IMR-90 (cell line): ENCODE measurements around the gene SLC35B2. TPM values are rescaled to one million over a fixed set of nuclear protein-coding genes. Genes with fewer than 3 reads are reported as not detected.

Source experiments
- ATAC-seq: fragments of 200-7000 bp; cut with Tn5 transposase; 2 replicates; pipeline ENCODE4 v1.9.1; 2020; ENCODE audit warnings: low read depth, mild to moderate bottlenecking, moderate library complexity
- BruUV-seq: library from RNA; stranded (reverse); fragments of 400-500 nt; replicated peaks from 2 replicates; lab custom pipeline; 2021; lab: Mats Ljungman, UMichigan
- CTCF ChIA-PET: fragments of 300-600 bp; formaldehyde crosslinking; extraction: SDS; loops from one replicate; lab custom pipeline; 2021; ENCODE audit warnings: antibody characterized with exemption; lab: Yijun Ruan, JAX
- POLR2A ChIA-PET: fragments of 300-600 bp; sonication (Branson Sonifier 250); formaldehyde crosslinking; loops from one replicate; lab custom pipeline; 2022; ENCODE audit warnings: antibody characterized with exemption; ENCODE audit not compliant: unreplicated experiment; lab: Charles Lee
- DNase-seq: peaks from one replicate; pipeline ENCODE4 v3.0.0; 2013
- H2AFZ ChIP-seq: replicated peaks from 2 replicates; pipeline ENCODE3; 2013; ENCODE audit warnings: low read length, mild to moderate bottlenecking; ENCODE audit not compliant: poor library complexity
- H2AK5ac ChIP-seq: 2 replicates; pipeline ENCODE4 v1.6.1; 2013; ENCODE audit warnings: low read depth, low read length, inconsistent platforms
- H2AK9ac ChIP-seq: replicated peaks from 2 replicates; pipeline ENCODE3; 2013; ENCODE audit warnings: mild to moderate bottlenecking, low read depth, low read length, moderate library complexity; ENCODE audit not compliant: poor library complexity
- H2BK120ac ChIP-seq: 2 replicates; pipeline ENCODE4 v1.6.1; 2013; ENCODE audit warnings: low read depth, low read length, inconsistent platforms
- H2BK15ac ChIP-seq: 3 replicates; pipeline ENCODE4 v1.6.1; 2013; ENCODE audit warnings: low read depth, low read length, inconsistent platforms
- H2BK20ac ChIP-seq: 2 replicates; pipeline ENCODE4 v1.6.1; 2013; ENCODE audit warnings: low read depth, mild to moderate bottlenecking, inconsistent platforms, low read length, moderate library complexity
- H2BK5ac ChIP-seq: 2 replicates; pipeline ENCODE4 v1.6.1; 2013; ENCODE audit warnings: mild to moderate bottlenecking, low read depth, low read length, inconsistent platforms; ENCODE audit not compliant: poor library complexity, severe bottlenecking
- H3K14ac ChIP-seq: replicated peaks from 2 replicates; pipeline ENCODE4 v1.6.1; 2013; ENCODE audit warnings: low read depth, low read length, inconsistent platforms
- H3K18ac ChIP-seq: 2 replicates; pipeline ENCODE4 v1.6.1; 2013; ENCODE audit warnings: low read depth, low read length, control low read depth
- H3K23ac ChIP-seq: 2 replicates; pipeline ENCODE4 v1.6.1; 2013; ENCODE audit warnings: low read depth, low read length, inconsistent platforms
- H3K27ac ChIP-seq: 2 replicates; pipeline ENCODE4 v1.5.1; 2013; ENCODE audit warnings: mild to moderate bottlenecking, control low read depth, low read length; ENCODE audit not compliant: insufficient read depth
- H3K27me3 ChIP-seq: 2 replicates; pipeline ENCODE4 v1.6.1; 2013; ENCODE audit warnings: low read length; ENCODE audit not compliant: control insufficient read depth, insufficient read depth
- H3K36me3 ChIP-seq: 2 replicates; pipeline ENCODE4 v1.6.1; 2013; ENCODE audit warnings: low read length, mixed read lengths; ENCODE audit not compliant: control insufficient read depth, insufficient read depth
- H3K4ac ChIP-seq: 2 replicates; pipeline ENCODE4 v1.6.1; 2013; ENCODE audit warnings: low read depth, low read length, inconsistent platforms
- H3K4me1 ChIP-seq: 2 replicates; pipeline ENCODE4 v1.6.1; 2013; ENCODE audit warnings: low read length, mixed read lengths; ENCODE audit not compliant: control insufficient read depth, insufficient read depth
- H3K4me2 ChIP-seq: 2 replicates; pipeline ENCODE4 v1.6.1; 2013; ENCODE audit warnings: low read depth, mild to moderate bottlenecking, control low read depth, low read length, moderate library complexity
- H3K4me3 ChIP-seq: 2 replicates; pipeline ENCODE4 v1.5.1; 2013; ENCODE audit warnings: low read depth, mild to moderate bottlenecking, control low read depth, low read length, moderate library complexity; ENCODE audit not compliant: insufficient read depth
- H3K56ac ChIP-seq: 2 replicates; pipeline ENCODE4 v1.6.1; 2013; ENCODE audit warnings: low read length, inconsistent platforms; ENCODE audit not compliant: insufficient read depth; ENCODE audit errors: extremely low read depth
- H3K79me1 ChIP-seq, 2 experiments: 2 replicates each; pipeline ENCODE4 v1.6.1; 2013; ENCODE audit warnings: low read length in 2 of 2, inconsistent platforms in 1 of 2, low read depth in 1 of 2
- H3K9ac ChIP-seq: 2 replicates; pipeline ENCODE4 v1.6.1; 2013; ENCODE audit warnings: low read depth, low read length, control low read depth
- H3K9me1 ChIP-seq: 2 replicates; pipeline ENCODE4 v1.6.1; 2013; ENCODE audit warnings: low read length, inconsistent platforms; ENCODE audit not compliant: insufficient read depth
- H3K9me3 ChIP-seq: 2 replicates; pipeline ENCODE4 v1.6.1; 2013; ENCODE audit warnings: low read length; ENCODE audit not compliant: control insufficient read depth, insufficient read depth
- H4K20me1 ChIP-seq: 2 replicates; pipeline ENCODE4 v1.6.1; 2013; ENCODE audit warnings: low read length, inconsistent platforms; ENCODE audit not compliant: insufficient read depth
- H4K5ac ChIP-seq: 2 replicates; pipeline ENCODE4 v1.6.1; 2013; ENCODE audit warnings: mild to moderate bottlenecking, low read depth, low read length, control low read depth
- H4K8ac ChIP-seq, 2 experiments: 2 replicates each; pipeline ENCODE4 v1.6.1; 2013; ENCODE audit warnings: low read depth in 2 of 2, low read length in 2 of 2, control low read depth in 1 of 2, inconsistent platforms in 1 of 2
- H4K91ac ChIP-seq: 2 replicates; pipeline ENCODE4 v1.6.1; 2013; ENCODE audit warnings: low read depth, low read length, inconsistent platforms; ENCODE audit not compliant: insufficient read depth
- MAZ ChIP-seq: IDR thresholded peaks from 2 replicates; pipeline ENCODE4 v1.6.1; 2012; ENCODE audit warnings: low read depth, mild to moderate bottlenecking, low read length, improper control_type of control experiment, moderate library complexity, borderline replicate concordance
- MXI1 ChIP-seq: IDR thresholded peaks from 2 replicates; pipeline ENCODE4 v1.6.1; 2012; ENCODE audit warnings: low read depth, mild to moderate bottlenecking, low read length, moderate library complexity, borderline replicate concordance
- POLR2A ChIP-seq: IDR thresholded peaks from 2 replicates; pipeline ENCODE4 v1.6.1; 2012; ENCODE audit warnings: mild to moderate bottlenecking, low read depth, low read length
- RAD21 ChIP-seq: IDR thresholded peaks from 2 replicates; pipeline ENCODE4 v1.6.1; 2012; ENCODE audit warnings: low read length, improper control_type of control experiment
- RFX5 ChIP-seq: IDR thresholded peaks from 2 replicates; pipeline ENCODE4 v1.8.0; 2012; ENCODE audit warnings: low read depth, mild to moderate bottlenecking, low read length, moderate library complexity
- SMC3 ChIP-seq: fragments of 150-350 bp; IDR thresholded peaks from 2 replicates; pipeline ENCODE4 v1.6.1; 2016; ENCODE audit warnings: low read depth, mild to moderate bottlenecking, antibody characterized with exemption, low read length, moderate library complexity
- WGBS, 2 experiments: methylation state at CpG; one replicate each; pipeline versions ENCODE4 v1.1.5 to v1.1.7; 2013; ENCODE audit warnings: missing lambda C conversion rate in 2 of 2; ENCODE audit not compliant: insufficient read length in 1 of 2; ENCODE audit errors: extremely low coverage in 2 of 2; 5-methylcytosine and 5-hydroxymethylcytosine counted together
- dilution Hi-C: fragments of 300-500 bp; cut with HindIII; formaldehyde crosslinking; loops from one replicate; pipeline ENCODE4 v1.14.3; 2018; ENCODE audit warnings: low sequenced_read_pairs; ENCODE audit not compliant: unreplicated experiment
- in situ Hi-C: fragments of 300-500 bp; cut with MboI; formaldehyde crosslinking; loops from 3 replicates; pipeline ENCODE4 v1.14.3; 2019; ENCODE audit warnings: low sequenced_read_pairs, inconsistent platforms, mixed read lengths
- intact Hi-C: fragments of 100-400 bp; cut with micrococcal nuclease; formaldehyde crosslinking; loops from 2 replicates; pipeline ENCODE4 v1.10.0; 2022
- polyA plus RNA-seq, 3 experiments: library from polyadenylated mRNA; depleted of rRNA; stranded (reverse); fragments of >200 nt; gene quantifications; 2 replicates each; pipeline ENCODE4 v1.2.3, GENCODE V29; 2012; ENCODE audit warnings: low replicate concordance in 1 of 3
- total RNA-seq: library from RNA; depleted of rRNA; stranded (reverse); fragments of >200 nt; gene quantifications from 2 replicates; pipeline ENCODE4 v1.2.3, GENCODE V29; 2012
- TF ChIP-seq, protein P1 (sequence below): fragments of 150-350 bp; IDR thresholded peaks from 2 replicates; pipeline ENCODE4 v1.6.1; 2017; ENCODE audit warnings: mild to moderate bottlenecking, antibody characterized with exemption, low read length, low read depth
- TF ChIP-seq, protein P2 (sequence below): conservative IDR thresholded peaks from 2 replicates; pipeline ENCODE4 v1.5.1; 2012; ENCODE audit warnings: mild to moderate bottlenecking, low read depth, low read length, improper control_type of control experiment

SLC35B2 gene
- total and polyA plus RNA-seq, 2 of the 4 experiments (the other 2 are of a cell fraction) = 51.4 to 89.9 TPM

- in situ Hi-C loops (no loop called here), intact Hi-C loops (no loop called here), dilution Hi-C loops (no loop called here)
- Histone ChIP-seq H3K9me1 (peaks cover 4% of the 10 kb centered on the region; the same call in 1 of the 2 replicates), H2AK5ac (peak overlapping the region; percentile 70; the same call in 1 of the 2 replicates), H3K9ac (no peak overlapping the region), H3K4me2 (no peak overlapping the region), H3K79me1 (peaks cover 0 to 8% of the 10 kb centered on the region in 2 experiments; a peak in 1 of 4 replicates), H2BK20ac (no peak overlapping the region), H2BK15ac (no peak overlapping the region), H2AK9ac (peak overlapping the region; percentile 44), H3K27me3 (peaks cover 7% of the 10 kb centered on the region; the same call in 1 of the 2 replicates), H3K56ac (no peak overlapping the region), H3K4me1 (peaks cover 16% of the 10 kb centered on the region), H4K5ac (no peak overlapping the region), H2BK5ac (no peak overlapping the region), H2AFZ (peak overlapping the region; percentile 77), H3K14ac (peak overlapping the region; percentile 58; the same call in 1 of the 2 replicates), H3K36me3 (no peaks in the 10 kb centered on the region), H2BK120ac (no peak overlapping the region), H3K18ac (no peak overlapping the region), H3K4ac (peak overlapping the region; percentile 55; the same call in 1 of the 2 replicates), H3K27ac (no peak overlapping the region), H3K4me3 (no peak overlapping the region), H4K20me1 (no peaks in the 10 kb centered on the region), H4K91ac (no peak overlapping the region; the same call in 1 of the 2 replicates), H3K23ac (no peak overlapping the region), H3K9me3 (no peaks in the 10 kb centered on the region), H4K8ac (peak overlapping the region in 1 of 2 experiments; percentile 26; a peak in 1 of 4 replicates)
- WGBS, 2 experiments = no CpG with 5 or more reads among the region's 4 CpGs
- DNase-seq = peak; percentile 62
- TF ChIP-seq MAZ (peak; percentile 59; the same call in 1 of the 2 replicates), POLR2A (no peak), RFX5 (no peak), MXI1 (peak; percentile 14; the same call in 1 of the 2 replicates), RAD21 (peak; percentile 47), SMC3 (peak; percentile 33; the same call in 1 of the 2 replicates)
- TF ChIP-seq, protein P1, sequence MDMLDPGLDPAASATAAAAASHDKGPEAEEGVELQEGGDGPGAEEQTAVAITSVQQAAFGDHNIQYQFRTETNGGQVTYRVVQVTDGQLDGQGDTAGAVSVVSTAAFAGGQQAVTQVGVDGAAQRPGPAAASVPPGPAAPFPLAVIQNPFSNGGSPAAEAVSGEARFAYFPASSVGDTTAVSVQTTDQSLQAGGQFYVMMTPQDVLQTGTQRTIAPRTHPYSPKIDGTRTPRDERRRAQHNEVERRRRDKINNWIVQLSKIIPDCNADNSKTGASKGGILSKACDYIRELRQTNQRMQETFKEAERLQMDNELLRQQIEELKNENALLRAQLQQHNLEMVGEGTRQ = no peak
- TF ChIP-seq, protein P2, sequence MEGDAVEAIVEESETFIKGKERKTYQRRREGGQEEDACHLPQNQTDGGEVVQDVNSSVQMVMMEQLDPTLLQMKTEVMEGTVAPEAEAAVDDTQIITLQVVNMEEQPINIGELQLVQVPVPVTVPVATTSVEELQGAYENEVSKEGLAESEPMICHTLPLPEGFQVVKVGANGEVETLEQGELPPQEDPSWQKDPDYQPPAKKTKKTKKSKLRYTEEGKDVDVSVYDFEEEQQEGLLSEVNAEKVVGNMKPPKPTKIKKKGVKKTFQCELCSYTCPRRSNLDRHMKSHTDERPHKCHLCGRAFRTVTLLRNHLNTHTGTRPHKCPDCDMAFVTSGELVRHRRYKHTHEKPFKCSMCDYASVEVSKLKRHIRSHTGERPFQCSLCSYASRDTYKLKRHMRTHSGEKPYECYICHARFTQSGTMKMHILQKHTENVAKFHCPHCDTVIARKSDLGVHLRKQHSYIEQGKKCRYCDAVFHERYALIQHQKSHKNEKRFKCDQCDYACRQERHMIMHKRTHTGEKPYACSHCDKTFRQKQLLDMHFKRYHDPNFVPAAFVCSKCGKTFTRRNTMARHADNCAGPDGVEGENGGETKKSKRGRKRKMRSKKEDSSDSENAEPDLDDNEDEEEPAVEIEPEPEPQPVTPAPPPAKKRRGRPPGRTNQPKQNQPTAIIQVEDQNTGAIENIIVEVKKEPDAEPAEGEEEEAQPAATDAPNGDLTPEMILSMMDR = peak; percentile 72
- peak; percentile 55 for ATAC-seq
- ChIA-PET POLR2A (interaction anchor here (0.6 kb wide), 1 partner anchor 171 kb away, joined by 6 read pairs; no protein-coding TSS in a partner anchor), CTCF (interaction anchor here (1.2 to 4.1 kb wide), 2 partner anchors 13 to 25 kb away, joined by 3 to 20 read pairs; no protein-coding TSS in a partner anchor)
- BruUV-seq = no TSS peak
Measured at GRCh38 chr6:44221291-44221960, 35.9 kb downstream of the SLC35B2 start.
